BJ (cell line): Measurements from ENCODE around the gene ATP6V1A. TPM values are rescaled to one million over a fixed set of nuclear protein-coding genes. Genes with fewer than 3 reads are reported as not detected.
"Not testable (repeated sequence)": the region's sequence is repeated elsewhere in the genome, so short reads cannot be mapped to it uniquely, and the experiment has no call there.

Experiments
- CTCF ChIA-PET: fragments of 350-600 bp; formaldehyde crosslinking; extraction: SDS; loops from one replicate; lab custom pipeline; 2021; ENCODE audit warnings: antibody characterized with exemption, inconsistent platforms; lab: Yijun Ruan, JAX
- POLR2A ChIA-PET: fragments of 300-600 bp; sonication (Branson Sonifier 250); formaldehyde crosslinking; extraction: SDS; loops from one replicate; lab custom pipeline; 2021; ENCODE audit warnings: antibody characterized with exemption; lab: Charles Lee
- DNase-seq: peaks from one replicate; pipeline ENCODE4 v3.0.0-alpha.2; 2011; ENCODE audit warnings: low read depth
- H3K27me3 ChIP-seq: 2 replicates; pipeline ENCODE4 v1.6.0; 2011; ENCODE audit warnings: low read length; ENCODE audit not compliant: control insufficient read depth, insufficient read depth
- H3K36me3 ChIP-seq: 2 replicates; pipeline ENCODE4 v1.5.1; 2011; ENCODE audit warnings: low read length; ENCODE audit not compliant: control insufficient read depth, insufficient read depth
- H3K4me3 ChIP-seq: 2 replicates; pipeline ENCODE4 v1.5.1; 2011; ENCODE audit warnings: low read depth, mild to moderate bottlenecking, control low read depth, low read length
- CTCF ChIP-seq: IDR thresholded peaks from 2 replicates; pipeline ENCODE4 v1.5.1; 2011; ENCODE audit warnings: low read depth, mild to moderate bottlenecking, control low read depth, inconsistent platforms, low read length, moderate library complexity; ENCODE audit not compliant: insufficient read depth
- polyA plus RNA-seq: library from polyadenylated mRNA; depleted of rRNA; stranded (reverse); fragments of >200 nt; gene quantifications from 2 replicates; pipeline ENCODE4 v1.2.3, GENCODE V29; 2011; rRNA removed

ATP6V1A gene
- polyA plus RNA-seq, 1 experiment, result 14.5 TPM

GRCh38 chr3:113850391-113850790 lies 103.6 kb downstream of the ATP6V1A start:
- POLR2A ChIA-PET, H3K4me3 ChIP-seq, H3K36me3 ChIP-seq, H3K27me3 ChIP-seq, DNase-seq: not testable (repeated sequence)
- CTCF ChIA-PET, result interaction anchor here (0.7 kb wide), 1 partner anchor 62 kb away, joined by 4 read pairs; no protein-coding TSS in a partner anchor

DNA sequence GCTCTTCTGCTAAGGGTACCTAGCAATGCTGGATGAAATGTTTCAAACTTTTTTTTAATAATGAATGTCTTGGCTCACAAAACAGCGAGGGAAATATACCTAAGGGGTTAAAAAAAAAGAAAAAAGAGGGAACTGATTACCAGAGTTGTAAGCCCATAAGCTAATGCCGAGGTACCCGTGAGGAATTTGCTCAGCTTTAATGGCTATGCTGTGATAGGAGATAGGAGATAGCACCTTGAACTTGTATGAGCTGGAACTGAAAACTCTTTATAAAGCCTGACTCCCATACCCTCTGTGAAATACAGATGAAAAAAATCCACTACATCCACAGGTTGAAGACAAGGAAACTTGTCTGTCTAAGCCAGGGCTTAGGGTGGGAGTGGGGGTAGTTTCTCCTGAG lies 105.7 kb downstream of the ATP6V1A start:
- DNase-seq, result no peak
- ChIA-PET POLR2A (no interaction called here), CTCF (no interaction called here)
- TF ChIP-seq CTCF, result no peak
- Histone ChIP-seq H3K36me3 (no peaks in the 10 kb centered on the region), H3K27me3 (no peaks in the 10 kb centered on the region), H3K4me3 (no peak overlapping the region)

Other genes starting within 250 kb of the ATP6V1A start
- gene SPICE1, start 231.9 kb upstream of the ATP6V1A start, polyA plus RNA-seq, result 3.0 and 4.4 TPM in 2 replicates
- not detected in 2 replicates for gene SIDT1, start 214.5 kb upstream of the ATP6V1A start, polyA plus RNA-seq
- 5.7 and 9.4 TPM in 2 replicates for gene USF3, start 50.4 kb upstream of the ATP6V1A start, polyA plus RNA-seq
- gene NAA50, start 786 bp upstream of the ATP6V1A start, polyA plus RNA-seq, result 32.0 and 71.8 TPM in 2 replicates
- gene GRAMD1C, start 91.8 kb downstream of the ATP6V1A start, polyA plus RNA-seq, result 0.48 and 1.2 TPM in 2 replicates
- 2.1 and 2.5 TPM in 2 replicates for gene ZDHHC23, start 201.0 kb downstream of the ATP6V1A start, polyA plus RNA-seq